ENCODE results near the gene RBM4. TPM values are rescaled to one million over a fixed set of nuclear protein-coding genes. Genes with fewer than 3 reads are reported as not detected.

Gene RBM4
- total RNA-seq, 1 experiment from 2014 or later, result 272 TPM

DNA sequence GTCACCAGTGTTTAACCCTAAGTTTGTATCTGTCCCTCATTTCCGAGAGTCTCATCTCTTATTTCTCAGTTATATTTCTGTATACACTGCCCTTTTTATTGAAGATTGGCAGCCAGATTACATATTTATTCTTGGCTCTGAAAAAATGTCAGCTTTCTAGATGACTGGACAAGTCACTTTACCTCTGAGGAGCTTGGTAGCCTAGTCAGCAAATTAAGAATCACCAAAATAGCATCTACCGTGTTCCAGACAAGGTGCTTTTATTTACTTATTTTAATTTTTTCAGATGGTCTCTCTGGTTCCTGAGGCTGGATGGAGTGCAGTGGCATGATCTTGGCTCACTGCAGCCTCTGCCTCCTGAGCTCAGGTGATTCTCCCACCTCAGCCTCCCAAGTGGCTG is 5.6 kb upstream of the RBM4 start:
- Histone ChIP-seq H4K20me1 (ENCODE audit: control insufficient read depth, insufficient read depth, insufficient read length) (no peaks in the 10 kb centered on the region), H4K91ac (ENCODE audit: insufficient read length, low read depth, low read length) (no peak overlapping the region), H3K4me1 (ENCODE audit: insufficient read depth, low read length) (no peaks in the 10 kb centered on the region), H3K56ac (ENCODE audit: insufficient read length, low read depth, low read length) (no peak overlapping the region), H3T11ph (ENCODE audit: low read length) (no peak overlapping the region), H3K4ac (ENCODE audit: low read depth, low read length) (no peak overlapping the region), H3K27ac (ENCODE audit: insufficient read length, low read depth, low read length) (no peak overlapping the region), H4K8ac (replicated peaks; ENCODE audit: insufficient read length, low read depth, low read length) (no peak overlapping the region), H2BK5ac (ENCODE audit: insufficient read length, low read length) (no peak overlapping the region), H2BK20ac (ENCODE audit: low read depth, low read length, poor library complexity, severe bottlenecking) (no peak overlapping the region), H3K27me3 (ENCODE audit: insufficient read depth, low read length) (no peaks in the 10 kb centered on the region), H2BK12ac (ENCODE audit: insufficient read length, low read depth, low read length) (no peak overlapping the region), H3K23me2 (ENCODE audit: insufficient read length, low read depth, low read length, poor library complexity, severe bottlenecking) (peaks cover 4% of the 10 kb centered on the region), H3K4me2 (ENCODE audit: insufficient read depth, insufficient read length, low read length) (no peak overlapping the region), H3K23ac (ENCODE audit: insufficient read length, low read depth, low read length) (no peak overlapping the region), H3K9me3 (ENCODE audit: control insufficient read depth, low read depth, low read length) (no peaks in the 10 kb centered on the region), H2AFZ (ENCODE audit: low read length) (no peak overlapping the region), H3K79me1 (ENCODE audit: insufficient read depth, low read depth, low read length, poor library complexity, severe bottlenecking) (no peaks in the 10 kb centered on the region), H2AK5ac (ENCODE audit: insufficient read length, low read length) (no peak overlapping the region), H3K18ac (ENCODE audit: insufficient read length, low read depth, low read length) (no peak overlapping the region), H3K9ac (ENCODE audit: extremely low read depth, insufficient read length, low read length) (no peak overlapping the region), H3K14ac (ENCODE audit: insufficient read depth, low read length) (no peak overlapping the region), H3K79me2 (ENCODE audit: insufficient read depth, low read length) (peaks cover 22% of the 10 kb centered on the region; the same call in 1 of the 2 replicates), H2BK15ac (ENCODE audit: low read depth, low read length) (no peak overlapping the region), H2BK120ac (ENCODE audit: low read depth, low read length, poor library complexity, severe bottlenecking) (no peak overlapping the region), H4K5ac (ENCODE audit: insufficient read length, low read depth, low read length) (no peak overlapping the region)
- Mint-ChIP-seq H3K36me3 (ENCODE audit: insufficient read depth in 1 of 3, low read depth in 3 of 3) (peaks cover 36 to 68% (median 55%) of the 10 kb centered on the region in 3 experiments), H3K27ac (no peak overlapping the region), H3K9me3 (no peaks in the 10 kb centered on the region), H3K4me3 (no peak overlapping the region), H3K27me3 (ENCODE audit: low read depth) (no peaks in the 10 kb centered on the region), H3K4me1 (peaks cover 14 to 15% of the 10 kb centered on the region in 2 experiments)
- no CpG with 5 or more reads among the region's 2 CpGs for WGBS (ENCODE audit: extremely low coverage, insufficient read length, low lambda C conversion rate)
- TF ChIP-seq, protein P1, sequence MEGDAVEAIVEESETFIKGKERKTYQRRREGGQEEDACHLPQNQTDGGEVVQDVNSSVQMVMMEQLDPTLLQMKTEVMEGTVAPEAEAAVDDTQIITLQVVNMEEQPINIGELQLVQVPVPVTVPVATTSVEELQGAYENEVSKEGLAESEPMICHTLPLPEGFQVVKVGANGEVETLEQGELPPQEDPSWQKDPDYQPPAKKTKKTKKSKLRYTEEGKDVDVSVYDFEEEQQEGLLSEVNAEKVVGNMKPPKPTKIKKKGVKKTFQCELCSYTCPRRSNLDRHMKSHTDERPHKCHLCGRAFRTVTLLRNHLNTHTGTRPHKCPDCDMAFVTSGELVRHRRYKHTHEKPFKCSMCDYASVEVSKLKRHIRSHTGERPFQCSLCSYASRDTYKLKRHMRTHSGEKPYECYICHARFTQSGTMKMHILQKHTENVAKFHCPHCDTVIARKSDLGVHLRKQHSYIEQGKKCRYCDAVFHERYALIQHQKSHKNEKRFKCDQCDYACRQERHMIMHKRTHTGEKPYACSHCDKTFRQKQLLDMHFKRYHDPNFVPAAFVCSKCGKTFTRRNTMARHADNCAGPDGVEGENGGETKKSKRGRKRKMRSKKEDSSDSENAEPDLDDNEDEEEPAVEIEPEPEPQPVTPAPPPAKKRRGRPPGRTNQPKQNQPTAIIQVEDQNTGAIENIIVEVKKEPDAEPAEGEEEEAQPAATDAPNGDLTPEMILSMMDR (conservative IDR thresholded peaks at IDR 0.05), result no peak
- DNase-seq, result no peak
